Endometrium (tissue), 2 donors: Measurements from ENCODE around the gene GNA12.
"Not testable (repeated sequence)": the region's sequence is repeated elsewhere in the genome, so short reads cannot be mapped to it uniquely, and the experiment has no call there.

ENCODE experiments used
- FAIRE-seq: peaks from 2 replicates; lab custom pipeline; 2012; peaks lifted over from hg19 to GRCh38; lab: Jason Lieb, UNC
- donor health status: control.
- donor health status: control.

The GNA12 gene

GRCh38 chr7:2751086-2751485 lies 93.0 kb downstream of the GNA12 start:
- no peak for FAIRE-seq

GRCh38 chr7:2750004-2750407 lies 94.1 kb downstream of the GNA12 start:
- no peak for FAIRE-seq

- not testable (repeated sequence) for FAIRE-seq
Measured at GRCh38 chr7:2748684-2749083, 95.4 kb downstream of the GNA12 start.

GRCh38 chr7:2743523-2744185 lies 100.5 kb downstream of the GNA12 start:
- not testable (repeated sequence) for FAIRE-seq

- FAIRE-seq, result no peak
Measured at GRCh38 chr7:2738766-2739549, 105.2 kb downstream of the GNA12 start.

- no peak for FAIRE-seq
Measured at GRCh38 chr7:2737771-2738540, 106.2 kb downstream of the GNA12 start.

GRCh38 chr7:2737005-2737743 lies 106.9 kb downstream of the GNA12 start:
- not testable (repeated sequence) for FAIRE-seq

GRCh38 chr7:2736411-2736914 lies 107.6 kb downstream of the GNA12 start:
- no peak for FAIRE-seq

- no peak for FAIRE-seq
Measured at GRCh38 chr7:2735744-2736143, 108.4 kb downstream of the GNA12 start.

- no peak for FAIRE-seq
Measured at GRCh38 chr7:2734751-2735571, 109.1 kb downstream of the GNA12 start.

GRCh38 chr7:2734084-2734686 lies 109.9 kb downstream of the GNA12 start:
- FAIRE-seq, result no peak

- FAIRE-seq, result no peak
Measured at GRCh38 chr7:2732959-2733584, 111.0 kb downstream of the GNA12 start.

GRCh38 chr7:2732388-2732787 lies 111.7 kb downstream of the GNA12 start:
- no peak for FAIRE-seq

- FAIRE-seq, result no peak
Measured at GRCh38 chr7:2730846-2731770, 113.0 kb downstream of the GNA12 start.

GRCh38 chr7:2729893-2730716 lies 114.0 kb downstream of the GNA12 start:
- FAIRE-seq, result no peak

GRCh38 chr7:2729031-2729892 lies 114.8 kb downstream of the GNA12 start:
- FAIRE-seq, result no peak
